CD4-positive, alpha-beta T cell treated with Interleukin-15 for 1 hour (primary cell): ENCODE data around the gene SLC22A5.
"Not testable (repeated sequence)": the region's sequence is repeated elsewhere in the genome, so short reads cannot be mapped to it uniquely, and the experiment has no call there.

Experiments
- DNase-seq: peaks from one replicate; pipeline ENCODE4 v3.0.0-alpha.2; 2020

Gene SLC22A5

DNA sequence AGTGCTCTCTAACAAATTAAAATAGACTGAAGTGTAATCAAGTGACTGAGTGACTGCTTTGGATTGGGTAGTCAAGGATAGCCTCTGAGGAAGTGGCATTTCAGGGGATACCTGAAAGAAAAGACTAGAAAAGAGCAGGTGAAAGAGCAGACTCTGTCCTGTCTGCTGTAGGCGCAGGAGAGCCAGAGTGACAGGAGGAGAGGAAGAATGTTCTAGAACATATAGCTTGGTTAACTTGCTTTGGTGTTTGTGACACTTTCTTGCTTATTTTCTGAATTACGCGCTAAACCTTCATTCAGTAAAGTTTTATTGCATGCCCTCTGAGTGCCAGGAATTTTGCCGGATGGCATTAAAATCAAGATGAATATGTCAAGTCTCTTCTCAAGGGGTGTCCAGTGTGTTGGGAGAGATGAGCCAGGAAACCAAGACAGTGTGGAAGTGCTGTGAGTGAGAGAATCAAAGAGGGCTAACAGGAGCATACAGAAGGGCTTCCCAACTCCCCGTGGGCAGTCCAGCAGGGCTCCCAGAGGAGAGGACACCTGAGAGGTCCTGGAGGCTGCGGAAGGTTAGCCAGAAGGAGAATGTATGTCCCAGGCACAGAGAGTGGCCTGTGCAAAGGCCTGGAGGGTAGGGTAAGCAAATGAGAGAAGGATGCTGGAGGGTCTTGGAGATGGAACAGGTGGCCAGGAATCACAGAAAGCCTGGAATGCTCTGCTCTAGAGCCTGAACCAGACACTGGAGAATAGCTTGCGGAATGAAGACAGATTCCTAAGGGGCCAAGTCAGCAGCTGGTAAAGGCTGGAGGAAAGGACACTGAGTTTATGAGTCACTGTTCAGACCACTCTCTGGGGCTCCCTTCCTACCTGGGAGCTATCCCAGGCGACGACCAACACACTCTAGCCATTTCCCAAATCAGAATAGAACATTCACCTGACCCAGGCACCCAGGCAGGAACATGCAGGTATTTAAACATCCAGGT lies 59.3 kb downstream of the SLC22A5 start:
- no peak for DNase-seq

DNA sequence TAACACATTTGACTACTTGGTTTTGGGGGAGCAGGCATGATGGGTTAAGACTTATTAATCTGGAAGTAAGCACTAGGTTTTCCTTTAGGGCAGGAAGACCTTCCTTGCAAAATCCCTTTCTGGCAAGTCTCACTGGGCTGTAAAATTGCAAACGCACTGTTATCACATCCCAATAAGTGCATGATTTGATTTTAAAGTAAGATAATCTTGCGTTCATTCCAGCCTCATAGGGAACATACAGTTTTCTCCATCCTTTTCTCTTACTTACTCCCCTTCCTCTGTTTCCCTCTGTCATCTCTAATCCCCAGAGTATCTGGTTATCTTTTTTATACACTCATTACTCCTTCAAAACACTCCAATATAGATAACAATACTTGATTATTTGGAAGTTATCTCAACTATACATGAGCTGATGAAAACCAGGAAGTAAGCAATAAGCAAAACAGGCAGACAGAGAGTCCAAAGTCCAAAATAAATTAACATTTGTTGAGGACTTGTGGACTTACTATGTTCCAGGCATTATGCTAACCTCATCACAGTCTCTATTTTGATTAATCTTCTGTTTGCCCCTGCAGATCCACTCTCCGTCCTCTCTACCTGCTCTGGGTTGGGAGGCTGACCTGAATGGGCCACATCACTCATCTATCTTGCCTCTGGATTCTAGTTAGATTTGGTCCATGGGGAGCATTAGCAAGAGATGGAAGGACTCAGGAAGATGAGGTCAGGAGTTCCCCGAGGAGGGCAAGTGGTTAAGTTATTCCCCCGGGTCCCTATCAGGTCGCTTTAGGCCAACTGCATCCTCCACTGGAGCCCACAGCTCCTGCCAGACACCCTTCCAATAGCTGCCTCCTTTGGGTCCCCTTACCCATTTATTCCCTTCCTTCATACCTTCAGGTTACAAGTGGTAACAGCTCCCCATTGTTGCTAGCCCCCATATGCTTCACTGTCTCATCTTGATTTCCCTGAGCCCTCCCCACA lies 60.2 kb downstream of the SLC22A5 start:
- DNase-seq, result no peak

DNA sequence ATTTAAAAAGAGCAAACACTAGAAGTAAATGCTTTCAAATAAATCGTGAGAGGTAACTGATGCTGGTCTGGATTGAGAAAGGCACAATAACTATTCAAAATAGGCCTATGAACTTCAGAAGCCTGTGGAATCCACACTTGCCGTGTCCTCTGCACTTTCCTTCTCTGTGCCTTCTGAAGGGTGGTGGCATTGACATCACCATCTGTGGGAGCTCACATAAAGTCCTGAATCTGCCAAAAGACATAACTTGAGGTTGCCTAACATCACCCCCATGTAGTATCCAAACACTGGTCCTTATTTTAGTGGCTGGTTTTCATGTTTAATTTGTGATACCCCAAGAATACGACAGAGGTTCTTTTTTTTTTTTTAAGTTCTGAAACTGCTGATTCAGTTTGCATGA lies 61.2 kb downstream of the SLC22A5 start:
- DNase-seq, result no peak

DNA sequence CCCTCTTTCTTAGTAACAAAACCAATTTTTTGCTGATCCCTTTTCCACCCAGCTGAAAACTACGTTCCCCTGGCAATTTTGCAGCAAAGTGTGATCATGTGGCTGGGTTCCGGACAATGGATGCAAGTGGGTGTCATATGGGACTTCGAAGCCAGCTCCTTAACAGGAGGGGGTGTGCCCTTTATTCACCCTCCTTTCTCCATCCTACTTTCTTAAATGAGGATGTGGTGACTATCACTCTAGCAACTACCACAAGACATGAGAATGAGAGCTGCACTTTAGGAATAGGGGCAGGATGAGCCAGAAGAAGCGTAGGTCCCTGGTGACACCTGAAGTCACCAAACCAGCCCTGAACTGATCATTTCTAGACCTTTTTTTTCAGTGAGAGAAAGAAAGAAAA lies 62.1 kb downstream of the SLC22A5 start:
- no peak for DNase-seq

DNA sequence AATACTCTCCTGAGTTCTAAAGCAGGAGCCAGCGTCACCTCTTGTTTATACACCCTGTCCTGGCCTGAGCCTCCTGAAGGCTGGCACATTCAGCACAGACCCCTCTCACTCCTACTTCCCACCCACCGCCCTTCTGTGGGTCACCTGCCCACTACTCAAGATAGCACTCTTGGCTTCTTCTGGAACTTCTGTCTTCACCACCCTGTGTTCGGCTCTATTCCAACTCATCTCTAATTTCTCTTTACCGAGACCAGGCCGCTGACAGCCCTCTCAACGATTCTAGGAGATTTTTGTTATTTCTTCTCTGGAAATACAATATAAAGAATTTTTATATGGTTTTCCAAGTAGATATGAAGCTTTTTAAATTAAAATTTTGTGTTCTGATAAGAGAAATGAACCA lies 63.6 kb downstream of the SLC22A5 start:
- no peak for DNase-seq

DNA sequence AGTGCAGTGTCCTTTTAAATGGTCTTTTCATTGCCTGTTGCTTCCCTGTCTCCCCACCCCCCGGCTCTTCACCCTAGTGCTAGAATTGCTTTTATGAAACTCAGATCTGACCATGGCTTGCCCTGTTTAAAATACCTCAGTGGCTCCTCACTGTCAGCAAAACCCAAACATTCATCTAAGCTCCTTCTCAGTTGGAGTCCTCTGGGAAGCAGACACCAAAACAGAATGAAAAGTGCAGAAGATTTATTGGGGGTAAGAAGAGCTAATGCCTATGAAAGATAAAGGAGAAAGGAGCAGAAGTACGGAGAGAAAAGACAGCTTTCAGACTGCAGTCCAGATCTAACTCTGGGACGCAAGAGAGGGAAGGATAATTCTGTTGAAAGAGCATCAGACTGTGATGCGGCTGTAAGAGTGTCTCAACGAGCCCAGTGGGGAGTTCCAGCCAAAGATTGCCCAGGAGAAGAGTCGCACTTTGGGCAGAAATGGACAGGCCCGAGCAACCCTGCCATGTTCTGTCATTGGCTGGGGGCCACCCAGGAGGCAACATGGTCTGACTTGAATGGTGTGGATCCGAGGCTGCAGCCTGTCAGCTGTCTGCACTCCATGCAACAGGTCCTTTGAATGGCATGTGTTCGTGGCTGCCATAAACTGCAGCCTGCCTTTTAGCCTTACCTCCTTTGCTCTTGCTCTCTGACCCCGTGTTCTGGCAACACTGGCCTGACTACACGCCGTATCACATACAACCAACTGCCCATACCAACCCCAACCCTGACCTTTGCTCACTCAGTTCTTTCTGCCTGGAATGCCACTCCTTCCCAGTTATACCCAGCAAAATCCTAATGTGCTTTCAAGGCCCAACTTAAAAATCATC lies 65.1 kb downstream of the SLC22A5 start:
- no peak for DNase-seq

DNA sequence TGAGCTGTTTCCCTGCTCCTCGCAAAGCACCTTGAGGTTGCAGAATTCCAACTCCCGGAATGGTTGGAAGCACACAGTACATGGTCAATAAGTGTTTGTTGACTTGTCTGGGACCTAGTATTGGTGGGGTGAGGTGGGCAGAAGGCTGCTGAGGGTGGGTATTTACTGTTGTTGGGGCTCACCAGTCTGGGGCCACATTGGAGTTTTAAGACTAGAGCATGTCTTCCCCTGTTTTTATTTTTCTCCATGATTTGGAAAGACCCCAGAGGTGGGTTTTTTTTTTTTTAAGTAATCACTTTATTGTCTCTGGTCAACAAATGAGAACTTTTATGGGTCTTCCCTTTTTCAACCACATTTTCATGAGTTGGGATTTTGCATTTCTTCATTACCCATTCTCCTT lies 65.9 kb downstream of the SLC22A5 start:
- DNase-seq, result no peak

DNA sequence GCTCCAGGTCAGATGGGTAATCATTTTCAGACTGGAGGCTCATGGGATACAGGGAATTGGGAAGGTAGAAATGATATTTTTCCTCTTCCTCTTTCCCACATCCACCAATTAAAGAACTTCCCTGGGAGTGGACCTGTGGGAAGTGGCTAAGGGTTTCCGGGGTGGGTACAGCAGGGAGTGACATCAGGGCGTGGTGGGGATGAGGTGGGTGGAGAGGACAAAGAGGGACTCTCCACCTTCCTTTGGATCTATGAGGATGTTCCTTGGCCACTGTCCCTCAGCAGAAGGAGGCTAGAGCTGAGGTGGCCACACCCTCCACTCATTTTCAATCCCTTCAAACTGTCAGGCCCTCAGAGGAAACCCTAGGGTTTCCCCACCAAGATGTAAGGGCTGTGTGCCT lies 66.4 kb downstream of the SLC22A5 start:
- no peak for DNase-seq

DNA sequence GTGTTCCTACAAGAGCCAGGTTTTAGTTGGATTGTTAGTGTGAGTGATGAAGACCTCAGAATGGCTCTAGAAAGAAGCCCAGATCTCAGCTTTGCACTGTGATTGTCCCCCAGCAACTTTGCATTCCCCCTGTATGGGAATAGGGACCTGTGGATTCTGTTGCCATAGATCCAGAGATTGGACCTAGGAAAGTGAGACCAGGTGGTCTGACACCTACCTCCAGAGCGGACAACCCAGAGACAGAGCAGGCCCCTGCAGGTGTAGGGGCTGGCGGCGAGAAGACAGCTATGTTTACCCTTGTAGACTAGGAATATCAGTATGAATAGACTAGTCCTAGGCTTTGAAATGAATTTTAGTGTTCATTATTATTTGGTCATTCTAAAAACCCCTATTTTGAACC lies 67.4 kb downstream of the SLC22A5 start:
- no peak for DNase-seq

DNA sequence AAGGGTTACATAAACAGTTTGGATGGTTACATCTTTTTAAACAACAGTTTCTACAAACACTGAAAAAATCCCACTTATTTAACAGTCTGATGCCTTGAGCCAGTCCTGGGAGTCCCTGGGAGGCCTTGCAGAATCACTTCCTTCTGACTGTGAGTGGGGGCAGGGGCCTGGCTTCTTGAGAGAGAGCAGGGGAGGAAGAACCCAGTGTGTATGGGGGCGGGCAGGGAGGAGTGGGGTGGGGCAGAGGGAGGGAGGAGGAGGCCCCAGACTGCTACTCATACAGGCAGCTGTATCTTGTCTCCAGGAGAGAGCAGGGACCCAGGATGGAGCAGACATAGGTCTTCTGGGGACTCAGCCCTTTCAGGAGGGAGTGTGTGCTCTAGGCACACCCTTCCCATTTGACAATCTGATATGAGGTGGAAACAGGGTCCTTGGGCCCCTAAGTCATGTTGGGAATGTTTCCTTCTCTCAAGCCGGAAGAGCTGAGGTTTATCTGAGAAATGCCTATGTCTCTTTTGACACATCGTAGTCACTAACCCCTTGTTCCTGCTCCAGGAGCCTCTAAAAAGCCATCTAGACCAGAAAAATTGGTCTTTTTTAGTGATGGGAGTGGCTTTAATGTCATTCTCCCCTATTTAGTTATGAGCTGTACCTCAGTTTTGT lies 68.2 kb downstream of the SLC22A5 start:
- DNase-seq, result peak; percentile 82

DNA sequence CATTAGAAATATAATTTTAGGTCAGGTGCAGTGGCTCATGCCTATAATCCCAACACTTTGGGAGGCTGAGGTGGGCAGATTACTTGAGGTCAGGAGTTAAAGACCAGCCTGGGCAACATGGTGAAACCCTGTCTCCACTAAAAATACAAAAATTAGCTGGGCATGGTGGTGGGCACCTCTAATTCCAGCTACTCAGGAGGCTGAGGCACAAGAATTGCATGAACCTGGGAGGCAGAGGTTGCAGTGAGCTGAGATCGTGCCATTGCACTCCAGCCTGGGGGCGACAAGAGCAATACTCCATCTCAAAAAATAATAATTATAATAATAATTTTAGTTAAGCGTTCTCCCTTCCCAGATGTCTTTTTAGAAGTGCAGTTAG lies 68.7 kb downstream of the SLC22A5 start:
- not testable (repeated sequence) for DNase-seq

DNA sequence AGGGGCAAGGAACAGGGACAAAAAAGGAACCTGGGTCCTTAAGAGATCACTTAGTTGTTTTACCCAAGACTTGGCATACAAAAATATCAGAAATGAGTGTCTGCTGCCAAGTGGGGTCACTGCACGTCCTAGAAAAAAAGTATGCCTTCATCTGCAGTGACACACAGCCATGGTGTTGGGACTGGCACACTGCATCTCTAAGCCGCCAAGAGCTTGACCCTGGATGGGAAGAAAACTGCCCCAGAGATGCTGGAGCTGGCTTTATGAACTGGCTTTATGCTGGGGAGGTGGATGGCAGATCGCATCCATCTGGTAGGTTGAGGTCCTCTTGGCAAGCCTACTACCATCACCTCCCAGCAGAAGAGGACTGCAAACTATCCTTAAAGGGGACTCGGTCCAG lies 69.4 kb downstream of the SLC22A5 start:
- no peak for DNase-seq

DNA sequence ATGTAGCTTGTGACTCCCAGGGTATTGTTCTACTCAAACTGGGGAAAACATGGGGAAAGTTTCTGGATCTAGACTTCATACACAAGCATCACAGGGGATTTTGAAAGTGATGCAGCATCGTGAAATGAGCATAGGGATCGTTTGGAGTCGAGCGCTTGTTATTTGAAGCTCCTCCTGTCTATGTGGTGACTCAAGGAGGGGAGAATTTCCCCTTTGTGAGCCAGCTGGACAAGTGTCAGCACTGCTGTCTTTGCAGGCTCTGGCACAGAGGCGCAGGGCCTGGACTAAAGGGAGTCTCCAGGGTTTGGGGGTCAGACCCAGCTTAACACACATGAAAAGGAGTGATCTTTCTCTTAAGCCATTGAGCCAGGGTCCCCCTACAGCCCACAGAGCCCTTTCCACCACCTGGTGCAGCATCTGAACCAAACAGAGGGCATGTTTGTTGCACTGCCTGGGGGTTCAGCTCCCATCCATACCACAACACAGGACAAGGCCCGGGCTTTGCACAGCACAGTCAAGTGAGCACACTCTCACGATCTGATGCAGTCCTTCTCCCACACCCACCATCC lies 70.1 kb downstream of the SLC22A5 start:
- DNase-seq, result peak; percentile 61

DNA sequence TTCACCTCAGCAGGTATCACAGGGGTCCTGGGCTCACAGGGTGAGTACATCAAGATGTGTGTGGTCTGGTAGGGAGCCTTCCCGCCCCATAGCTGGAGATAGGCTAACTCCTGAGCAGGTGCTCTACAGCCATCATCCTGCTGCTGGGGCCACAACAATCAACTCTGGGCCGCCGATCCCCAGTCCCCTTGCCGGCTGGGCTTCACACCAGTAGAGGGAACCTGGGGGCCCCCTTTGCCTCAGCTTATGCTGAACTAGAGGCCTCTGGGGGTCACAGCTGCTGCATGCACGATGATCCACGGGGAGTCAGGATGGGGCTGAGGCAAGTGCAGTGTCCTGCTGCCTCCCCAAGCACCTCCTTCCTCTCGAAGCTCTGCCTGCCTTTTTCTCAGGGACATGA lies 74.6 kb downstream of the SLC22A5 start:
- DNase-seq, result no peak
